PFSK-1 (cell line): ENCODE results near the gene TXNIP.

Experiments used
- POLR2AphosphoS5 ChIP-seq: IDR thresholded peaks from 2 replicates; pipeline ENCODE4 v1.6.1; 2012; ENCODE audit warnings: low read depth, mild to moderate bottlenecking, control low read depth, low read length, moderate library complexity
- SIN3A ChIP-seq: IDR thresholded peaks from 2 replicates; pipeline ENCODE4 v1.6.1; 2012; ENCODE audit warnings: mild to moderate bottlenecking, low read length, moderate library complexity, borderline replicate concordance; ENCODE audit not compliant: insufficient read depth
- TF ChIP-seq, protein P1 (sequence below), 2 experiments: IDR thresholded peaks; 2 replicates each; pipeline versions ENCODE4 v1.6.1 to v1.8.0; 2011 to 2012; ENCODE audit warnings: low read depth in 2 of 2, low read length in 2 of 2, control low read depth in 1 of 2, inconsistent platforms in 1 of 2, mild to moderate bottlenecking in 1 of 2, moderate library complexity in 1 of 2; ENCODE audit not compliant: insufficient read depth in 1 of 2

DNA sequence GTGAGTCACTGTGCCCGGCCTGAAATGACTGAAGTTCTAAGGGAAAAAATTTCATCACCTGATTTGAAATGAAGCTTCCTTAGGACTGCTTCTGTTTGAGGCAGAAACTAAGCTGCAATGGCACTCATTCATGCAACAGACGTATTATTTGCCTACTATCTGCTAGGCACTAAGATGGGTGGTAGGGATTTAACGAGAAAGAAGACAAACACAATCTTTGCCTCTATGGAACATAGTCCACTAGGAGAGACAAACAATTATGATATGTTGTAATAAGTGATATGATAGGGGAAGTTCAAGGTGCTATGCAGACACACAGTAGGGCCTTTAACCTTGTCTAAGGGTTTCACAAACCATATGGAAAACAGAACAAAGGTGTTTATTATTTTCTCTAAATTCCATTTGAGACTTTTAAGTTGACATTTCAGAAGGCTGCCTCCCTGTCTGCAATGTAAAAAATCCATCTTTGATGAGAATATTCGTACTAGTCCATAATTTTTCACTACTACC is 49.8 kb downstream of the TXNIP start:
- TF ChIP-seq POLR2AphosphoS5 (no peak), SIN3A (no peak)
- TF ChIP-seq, protein P1, sequence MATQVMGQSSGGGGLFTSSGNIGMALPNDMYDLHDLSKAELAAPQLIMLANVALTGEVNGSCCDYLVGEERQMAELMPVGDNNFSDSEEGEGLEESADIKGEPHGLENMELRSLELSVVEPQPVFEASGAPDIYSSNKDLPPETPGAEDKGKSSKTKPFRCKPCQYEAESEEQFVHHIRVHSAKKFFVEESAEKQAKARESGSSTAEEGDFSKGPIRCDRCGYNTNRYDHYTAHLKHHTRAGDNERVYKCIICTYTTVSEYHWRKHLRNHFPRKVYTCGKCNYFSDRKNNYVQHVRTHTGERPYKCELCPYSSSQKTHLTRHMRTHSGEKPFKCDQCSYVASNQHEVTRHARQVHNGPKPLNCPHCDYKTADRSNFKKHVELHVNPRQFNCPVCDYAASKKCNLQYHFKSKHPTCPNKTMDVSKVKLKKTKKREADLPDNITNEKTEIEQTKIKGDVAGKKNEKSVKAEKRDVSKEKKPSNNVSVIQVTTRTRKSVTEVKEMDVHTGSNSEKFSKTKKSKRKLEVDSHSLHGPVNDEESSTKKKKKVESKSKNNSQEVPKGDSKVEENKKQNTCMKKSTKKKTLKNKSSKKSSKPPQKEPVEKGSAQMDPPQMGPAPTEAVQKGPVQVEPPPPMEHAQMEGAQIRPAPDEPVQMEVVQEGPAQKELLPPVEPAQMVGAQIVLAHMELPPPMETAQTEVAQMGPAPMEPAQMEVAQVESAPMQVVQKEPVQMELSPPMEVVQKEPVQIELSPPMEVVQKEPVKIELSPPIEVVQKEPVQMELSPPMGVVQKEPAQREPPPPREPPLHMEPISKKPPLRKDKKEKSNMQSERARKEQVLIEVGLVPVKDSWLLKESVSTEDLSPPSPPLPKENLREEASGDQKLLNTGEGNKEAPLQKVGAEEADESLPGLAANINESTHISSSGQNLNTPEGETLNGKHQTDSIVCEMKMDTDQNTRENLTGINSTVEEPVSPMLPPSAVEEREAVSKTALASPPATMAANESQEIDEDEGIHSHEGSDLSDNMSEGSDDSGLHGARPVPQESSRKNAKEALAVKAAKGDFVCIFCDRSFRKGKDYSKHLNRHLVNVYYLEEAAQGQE (IDR thresholded peaks at IDR 0.05; ENCODE audit: insufficient read depth in 1 of 2, low read depth in 2 of 2, low read length in 2 of 2): no peak
